ENCODE results near the gene PTPRG. TPM values are rescaled to one million over a fixed set of nuclear protein-coding genes. Genes with fewer than 3 reads are reported as not detected.

Gene PTPRG
- total RNA-seq, 1 experiment from 2014 or later: 0.74 TPM

- H3K4me3 ChIP-seq (ENCODE audit: low read depth in 2 of 2, low read length in 2 of 2): no peak overlapping the region
- in situ Hi-C loops (cut with HindIII; ENCODE audit: low pct_unique_long_range_greater_than_20kb, low sequenced_read_pairs): no loop called here
- H3K36me3 ChIP-seq (ENCODE audit: control insufficient read depth, insufficient read depth, low read length): no peaks in the 10 kb centered on the region
- ATAC-seq (no peak), DNase-seq (ENCODE audit: low read depth, low spot score) (no peak)
- no peak overlapping the region for H3K27ac ChIP-seq (ENCODE audit: low read length)
- TF ChIP-seq CTCF (IDR thresholded peaks at IDR 0.05) (no peak), POLR2AphosphoS5 (IDR thresholded peaks at IDR 0.05; ENCODE audit: low read depth, low read length) (no peak), TCF7L2 (IDR thresholded peaks at IDR 0.05; ENCODE audit: low read depth, low read length) (no peak)
- ChIA-PET POLR2A (no interaction called here), CTCF (no interaction called here)
- H3K27me3 ChIP-seq (ENCODE audit: control insufficient read depth, insufficient read depth, low read length): no peaks in the 10 kb centered on the region
- no peaks in the 10 kb centered on the region for H3K4me1 ChIP-seq (ENCODE audit: control insufficient read depth, insufficient read depth, low read length)
- no TSS peak for BruUV-seq (replicated peaks)
- no peaks in the 10 kb centered on the region for H3K9me3 ChIP-seq (ENCODE audit: control insufficient read depth, insufficient read depth, low read depth, low read length)
- intact Hi-C loops (cut with micrococcal nuclease; ENCODE audit: unreplicated experiment): no loop called here
Measured at GRCh38 chr3:62125380-62125779, 564.0 kb downstream of the PTPRG start.

- Histone ChIP-seq H3K27me3 (ENCODE audit: control insufficient read depth, insufficient read depth, low read length) (no peaks in the 10 kb centered on the region), H3K4me3 (ENCODE audit: low read depth in 2 of 2, low read length in 2 of 2) (no peak overlapping the region), H3K36me3 (ENCODE audit: control insufficient read depth, insufficient read depth, low read length) (no peaks in the 10 kb centered on the region), H3K9me3 (ENCODE audit: control insufficient read depth, insufficient read depth, low read depth, low read length) (no peaks in the 10 kb centered on the region), H3K4me1 (ENCODE audit: control insufficient read depth, insufficient read depth, low read length) (no peaks in the 10 kb centered on the region), H3K27ac (ENCODE audit: low read length) (no peak overlapping the region)
- no TSS peak for BruUV-seq (replicated peaks)
- POLR2A ChIA-PET: no interaction called here
- ATAC-seq (no peak), DNase-seq (ENCODE audit: low read depth, low spot score) (no peak)
- CTCF ChIA-PET: no interaction called here
- in situ Hi-C loops (cut with HindIII; ENCODE audit: low pct_unique_long_range_greater_than_20kb, low sequenced_read_pairs) (no loop called here), intact Hi-C loops (cut with micrococcal nuclease; ENCODE audit: unreplicated experiment) (no loop called here)
- TF ChIP-seq POLR2AphosphoS5 (IDR thresholded peaks at IDR 0.05; ENCODE audit: low read depth, low read length) (no peak), TCF7L2 (IDR thresholded peaks at IDR 0.05; ENCODE audit: low read depth, low read length) (no peak), SIN3A (IDR thresholded peaks at IDR 0.05; ENCODE audit: borderline replicate concordance, insufficient read depth, low read depth, low read length) (no peak), REST (IDR thresholded peaks at IDR 0.05; ENCODE audit: insufficient read depth in 1 of 2, low read depth in 2 of 2, low read length in 1 of 2) (no peak), CTCF (IDR thresholded peaks at IDR 0.05) (no peak)
Measured at GRCh38 chr3:62127116-62127515, 565.7 kb downstream of the PTPRG start.

- Histone ChIP-seq H3K9me3 (ENCODE audit: control insufficient read depth, insufficient read depth, low read depth, low read length) (no peaks in the 10 kb centered on the region), H3K4me1 (ENCODE audit: control insufficient read depth, insufficient read depth, low read length) (no peaks in the 10 kb centered on the region), H3K27ac (ENCODE audit: low read length) (no peak overlapping the region), H3K4me3 (ENCODE audit: low read depth in 2 of 2, low read length in 2 of 2) (no peak overlapping the region), H3K27me3 (ENCODE audit: control insufficient read depth, insufficient read depth, low read length) (no peaks in the 10 kb centered on the region), H3K36me3 (ENCODE audit: control insufficient read depth, insufficient read depth, low read length) (no peaks in the 10 kb centered on the region)
- ChIA-PET POLR2A (no interaction called here), CTCF (no interaction called here)
- no TSS peak for BruUV-seq (replicated peaks)
- DNase-seq (ENCODE audit: low read depth, low spot score) (no peak), ATAC-seq (no peak)
- TF ChIP-seq CTCF (IDR thresholded peaks at IDR 0.05): no peak
- intact Hi-C loops (cut with micrococcal nuclease; ENCODE audit: unreplicated experiment): no loop called here
- in situ Hi-C loops (cut with HindIII; ENCODE audit: low pct_unique_long_range_greater_than_20kb, low sequenced_read_pairs): no loop called here
Measured at GRCh38 chr3:62128051-62128450, 566.7 kb downstream of the PTPRG start.

All from Panc1 (cell line).